Mesothelial cell of epicardium (in vitro differentiated cells): ENCODE results near the gene COMMD7. TPM values are rescaled to one million over a fixed set of nuclear protein-coding genes. Genes with fewer than 3 reads are reported as not detected.

Experiments
- DNase-seq, 2 experiments: peaks; one replicate each; pipeline ENCODE4 v3.0.0; 2021; ENCODE audit warnings: low spot score in 2 of 2; ENCODE audit not compliant: unreplicated experiment in 2 of 2
- H3K27ac Mint-ChIP-seq: 2 replicates; pipeline ENCODE4 v1.8.0; 2021; ENCODE audit warnings: mixed read lengths
- H3K27me3 Mint-ChIP-seq: 2 replicates; pipeline ENCODE4 v1.8.0; 2021; ENCODE audit warnings: low read depth, mixed read lengths
- H3K36me3 Mint-ChIP-seq: 2 replicates; pipeline ENCODE4 v1.8.0; 2021; ENCODE audit warnings: mixed read lengths
- H3K4me1 Mint-ChIP-seq: 2 replicates; pipeline ENCODE4 v1.8.0; 2021; ENCODE audit warnings: mixed read lengths
- H3K4me3 Mint-ChIP-seq: 2 replicates; pipeline ENCODE4 v1.8.0; 2021; ENCODE audit warnings: mild to moderate bottlenecking, moderate library complexity, mixed read lengths
- H3K9me3 Mint-ChIP-seq: 2 replicates; pipeline ENCODE4 v1.8.0; 2021; ENCODE audit warnings: mixed read lengths
- CTCF ChIP-seq: fragments of 200-600 bp; sonication (generic); IDR thresholded peaks from one replicate; pipeline ENCODE4 v1.5.0; 2021; ENCODE audit warnings: antibody characterized with exemption; ENCODE audit not compliant: unreplicated experiment
- total RNA-seq: library from RNA; stranded (reverse); gene quantifications from 3 replicates; pipeline ENCODE4 v1.2.1, GENCODE V29; 2021

Gene COMMD7
- total RNA-seq, 1 donor from 2014 or later: 40.8 TPM

GRCh38 chr20:32787168-32787567 is 43.9 kb upstream of the COMMD7 start:
- no peak for TF ChIP-seq CTCF
- DNase-seq: no peak
- peaks cover 10% of the 10 kb centered on the region for H3K4me1 Mint-ChIP-seq
- H3K4me3 Mint-ChIP-seq: no peak overlapping the region
- H3K9me3 Mint-ChIP-seq: no peaks in the 10 kb centered on the region
- no peak overlapping the region for H3K27ac Mint-ChIP-seq
- H3K27me3 Mint-ChIP-seq: no peaks in the 10 kb centered on the region
- H3K36me3 Mint-ChIP-seq: peaks cover 5% of the 10 kb centered on the region

GRCh38 chr20:32786059-32786760 is 42.9 kb upstream of the COMMD7 start:
- no peak overlapping the region for H3K27ac Mint-ChIP-seq
- TF ChIP-seq CTCF: no peak
- DNase-seq: no peak
- H3K36me3 Mint-ChIP-seq: peaks cover 5% of the 10 kb centered on the region
- peaks cover 2% of the 10 kb centered on the region for H3K4me1 Mint-ChIP-seq
- no peak overlapping the region for H3K4me3 Mint-ChIP-seq
- no peaks in the 10 kb centered on the region for H3K27me3 Mint-ChIP-seq
- H3K9me3 Mint-ChIP-seq: no peaks in the 10 kb centered on the region

- H3K27ac Mint-ChIP-seq: no peak overlapping the region
- H3K9me3 Mint-ChIP-seq: no peaks in the 10 kb centered on the region
- DNase-seq: no peak
- H3K4me1 Mint-ChIP-seq: no peaks in the 10 kb centered on the region
- H3K27me3 Mint-ChIP-seq: no peaks in the 10 kb centered on the region
- no peak for TF ChIP-seq CTCF
- H3K36me3 Mint-ChIP-seq: peaks cover 5% of the 10 kb centered on the region
- no peak overlapping the region for H3K4me3 Mint-ChIP-seq
These were observed 41.3 kb upstream of the COMMD7 start for GRCh38 chr20:32784369-32785080.

- no peaks in the 10 kb centered on the region for H3K36me3 Mint-ChIP-seq
- no peak overlapping the region for H3K4me3 Mint-ChIP-seq
- no peaks in the 10 kb centered on the region for H3K9me3 Mint-ChIP-seq
- DNase-seq: no peak
- TF ChIP-seq CTCF: no peak
- H3K27ac Mint-ChIP-seq: no peak overlapping the region
- no peaks in the 10 kb centered on the region for H3K27me3 Mint-ChIP-seq
- H3K4me1 Mint-ChIP-seq: peaks cover 18% of the 10 kb centered on the region
These were observed 37.7 kb upstream of the COMMD7 start for GRCh38 chr20:32780749-32781655.

- Mint-ChIP-seq H3K27me3 (no peaks in the 10 kb centered on the region), H3K9me3 (no peaks in the 10 kb centered on the region), H3K27ac (no peak overlapping the region), H3K36me3 (no peaks in the 10 kb centered on the region), H3K4me3 (no peak overlapping the region), H3K4me1 (peaks cover 18% of the 10 kb centered on the region)
- no peak for TF ChIP-seq CTCF
- DNase-seq: no peak
These were observed 37.0 kb upstream of the COMMD7 start for GRCh38 chr20:32780278-32780677.
